ENCODE data around the gene ARHGEF28. TPM values are rescaled to one million over a fixed set of nuclear protein-coding genes. Genes with fewer than 3 reads are reported as not detected.

ARHGEF28 gene
- total and polyA plus RNA-seq, 10 of the 15 experiments (the other 5 are each of a cell fraction or from before 2014, with no cell fraction given) = 0.10 to 0.72 (median 0.22) TPM; not detected in 2

DNA sequence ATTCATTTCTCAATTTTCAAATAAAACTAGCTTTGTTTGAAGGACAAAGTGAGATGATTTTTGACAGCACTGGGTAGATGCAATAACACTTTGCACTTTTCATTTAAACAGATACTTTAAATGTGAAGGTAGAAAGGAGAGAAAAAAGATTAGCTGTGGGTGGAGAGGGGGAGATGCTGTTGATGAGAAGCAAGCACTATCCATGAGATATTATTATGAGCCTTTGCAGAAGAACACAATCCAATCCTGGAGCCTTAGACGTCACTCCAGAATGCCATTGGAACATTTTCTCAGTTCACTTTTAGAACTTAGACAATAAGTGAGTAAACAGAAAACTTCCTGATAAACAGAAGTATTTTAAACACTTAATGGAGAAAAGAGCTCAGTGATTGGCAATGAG is 351.1 kb downstream of the ARHGEF28 start:
- Histone ChIP-seq H3K27me3 (replicated peaks in 1 of 2; ENCODE audit: control insufficient read depth in 2 of 2, insufficient read depth in 2 of 2, low read length in 1 of 2) (no peaks in the 10 kb centered on the region; a peak in 2 of 4 replicates), H3K4me3 (no peak overlapping the region), H3K79me2 (ENCODE audit: control insufficient read depth, insufficient read depth, low read length) (no peaks in the 10 kb centered on the region), H3K9ac (ENCODE audit: control insufficient read depth, insufficient read depth, low read length) (no peak overlapping the region), H3K36me3 (ENCODE audit: control insufficient read depth in 2 of 2, insufficient read depth in 2 of 2, low read length in 1 of 2) (no peaks in the 10 kb centered on the region), H3K9me3 (replicated peaks; ENCODE audit: control insufficient read depth, insufficient read depth, low read length) (no peaks in the 10 kb centered on the region), H3K27ac (ENCODE audit: control insufficient read depth, insufficient read depth) (no peak overlapping the region), H3K4me1 (ENCODE audit: control insufficient read depth, insufficient read depth, low read length) (no peaks in the 10 kb centered on the region), H3K4me2 (ENCODE audit: control insufficient read depth, insufficient read depth) (no peak overlapping the region), H2AFZ (ENCODE audit: control insufficient read depth, low read depth, low read length) (no peak overlapping the region), H4K20me1 (ENCODE audit: control insufficient read depth, insufficient read depth) (no peaks in the 10 kb centered on the region)
- in situ Hi-C loops (cut with MboI) = no loop called here
- WGBS (ENCODE audit: insufficient coverage, insufficient replicate concordance, low lambda C conversion rate, missing lambda C conversion rate) = 33% methylated on average over 1 of the region's 1 CpG
- TF ChIP-seq EED (IDR thresholded peaks at IDR 0.05; ENCODE audit: low read depth) = no peak
- no peak for TF ChIP-seq MAX (IDR thresholded peaks at IDR 0.05; ENCODE audit: low read depth, low read length)
- no peak for TF ChIP-seq WRNIP1 (IDR thresholded peaks at IDR 0.05; ENCODE audit: borderline replicate concordance, low read depth, low read length)
- TF ChIP-seq MYC (IDR thresholded peaks at IDR 0.05; ENCODE audit: insufficient read depth, insufficient read length, insufficient replicate concordance, low read length, severe bottlenecking) = no peak
- TF ChIP-seq RBBP5 (conservative IDR thresholded peaks at IDR 0.05) = no peak
- TF ChIP-seq, protein P1, sequence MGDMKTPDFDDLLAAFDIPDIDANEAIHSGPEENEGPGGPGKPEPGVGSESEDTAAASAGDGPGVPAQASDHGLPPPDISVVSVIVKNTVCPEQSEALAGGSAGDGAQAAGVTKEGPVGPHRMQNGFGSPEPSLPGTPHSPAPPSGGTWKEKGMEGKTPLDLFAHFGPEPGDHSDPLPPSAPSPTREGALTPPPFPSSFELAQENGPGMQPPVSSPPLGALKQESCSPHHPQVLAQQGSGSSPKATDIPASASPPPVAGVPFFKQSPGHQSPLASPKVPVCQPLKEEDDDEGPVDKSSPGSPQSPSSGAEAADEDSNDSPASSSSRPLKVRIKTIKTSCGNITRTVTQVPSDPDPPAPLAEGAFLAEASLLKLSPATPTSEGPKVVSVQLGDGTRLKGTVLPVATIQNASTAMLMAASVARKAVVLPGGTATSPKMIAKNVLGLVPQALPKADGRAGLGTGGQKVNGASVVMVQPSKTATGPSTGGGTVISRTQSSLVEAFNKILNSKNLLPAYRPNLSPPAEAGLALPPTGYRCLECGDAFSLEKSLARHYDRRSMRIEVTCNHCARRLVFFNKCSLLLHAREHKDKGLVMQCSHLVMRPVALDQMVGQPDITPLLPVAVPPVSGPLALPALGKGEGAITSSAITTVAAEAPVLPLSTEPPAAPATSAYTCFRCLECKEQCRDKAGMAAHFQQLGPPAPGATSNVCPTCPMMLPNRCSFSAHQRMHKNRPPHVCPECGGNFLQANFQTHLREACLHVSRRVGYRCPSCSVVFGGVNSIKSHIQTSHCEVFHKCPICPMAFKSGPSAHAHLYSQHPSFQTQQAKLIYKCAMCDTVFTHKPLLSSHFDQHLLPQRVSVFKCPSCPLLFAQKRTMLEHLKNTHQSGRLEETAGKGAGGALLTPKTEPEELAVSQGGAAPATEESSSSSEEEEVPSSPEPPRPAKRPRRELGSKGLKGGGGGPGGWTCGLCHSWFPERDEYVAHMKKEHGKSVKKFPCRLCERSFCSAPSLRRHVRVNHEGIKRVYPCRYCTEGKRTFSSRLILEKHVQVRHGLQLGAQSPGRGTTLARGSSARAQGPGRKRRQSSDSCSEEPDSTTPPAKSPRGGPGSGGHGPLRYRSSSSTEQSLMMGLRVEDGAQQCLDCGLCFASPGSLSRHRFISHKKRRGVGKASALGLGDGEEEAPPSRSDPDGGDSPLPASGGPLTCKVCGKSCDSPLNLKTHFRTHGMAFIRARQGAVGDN (IDR thresholded peaks at IDR 0.05) = no peak
- TF ChIP-seq, protein P2, sequence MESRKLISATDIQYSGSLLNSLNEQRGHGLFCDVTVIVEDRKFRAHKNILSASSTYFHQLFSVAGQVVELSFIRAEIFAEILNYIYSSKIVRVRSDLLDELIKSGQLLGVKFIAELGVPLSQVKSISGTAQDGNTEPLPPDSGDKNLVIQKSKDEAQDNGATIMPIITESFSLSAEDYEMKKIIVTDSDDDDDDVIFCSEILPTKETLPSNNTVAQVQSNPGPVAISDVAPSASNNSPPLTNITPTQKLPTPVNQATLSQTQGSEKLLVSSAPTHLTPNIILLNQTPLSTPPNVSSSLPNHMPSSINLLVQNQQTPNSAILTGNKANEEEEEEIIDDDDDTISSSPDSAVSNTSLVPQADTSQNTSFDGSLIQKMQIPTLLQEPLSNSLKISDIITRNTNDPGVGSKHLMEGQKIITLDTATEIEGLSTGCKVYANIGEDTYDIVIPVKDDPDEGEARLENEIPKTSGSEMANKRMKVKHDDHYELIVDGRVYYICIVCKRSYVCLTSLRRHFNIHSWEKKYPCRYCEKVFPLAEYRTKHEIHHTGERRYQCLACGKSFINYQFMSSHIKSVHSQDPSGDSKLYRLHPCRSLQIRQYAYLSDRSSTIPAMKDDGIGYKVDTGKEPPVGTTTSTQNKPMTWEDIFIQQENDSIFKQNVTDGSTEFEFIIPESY (IDR thresholded peaks at IDR 0.05) = no peak
- TF ChIP-seq PAX8 (IDR thresholded peaks at IDR 0.05) = no peak
- TF ChIP-seq RAD51 (IDR thresholded peaks at IDR 0.05) = no peak
- no peak for TF ChIP-seq NFYB (IDR thresholded peaks at IDR 0.05; ENCODE audit: insufficient read depth, low read depth, low read length)
- TF ChIP-seq ZNF274 (IDR thresholded peaks at IDR 0.05; ENCODE audit: insufficient read depth, insufficient read length) = no peak
- TF ChIP-seq NFXL1 (IDR thresholded peaks at IDR 0.05; ENCODE audit: borderline replicate concordance) = no peak
- TF ChIP-seq ATF7 (IDR thresholded peaks at IDR 0.05; ENCODE audit: low read depth) = no peak
- TF ChIP-seq HCFC1 (IDR thresholded peaks at IDR 0.05; ENCODE audit: low read length) = no peak
- no peak for TF ChIP-seq RAD21 (IDR thresholded peaks at IDR 0.05; ENCODE audit: insufficient read depth, low read depth, low read length)
- TF ChIP-seq, protein P3, sequence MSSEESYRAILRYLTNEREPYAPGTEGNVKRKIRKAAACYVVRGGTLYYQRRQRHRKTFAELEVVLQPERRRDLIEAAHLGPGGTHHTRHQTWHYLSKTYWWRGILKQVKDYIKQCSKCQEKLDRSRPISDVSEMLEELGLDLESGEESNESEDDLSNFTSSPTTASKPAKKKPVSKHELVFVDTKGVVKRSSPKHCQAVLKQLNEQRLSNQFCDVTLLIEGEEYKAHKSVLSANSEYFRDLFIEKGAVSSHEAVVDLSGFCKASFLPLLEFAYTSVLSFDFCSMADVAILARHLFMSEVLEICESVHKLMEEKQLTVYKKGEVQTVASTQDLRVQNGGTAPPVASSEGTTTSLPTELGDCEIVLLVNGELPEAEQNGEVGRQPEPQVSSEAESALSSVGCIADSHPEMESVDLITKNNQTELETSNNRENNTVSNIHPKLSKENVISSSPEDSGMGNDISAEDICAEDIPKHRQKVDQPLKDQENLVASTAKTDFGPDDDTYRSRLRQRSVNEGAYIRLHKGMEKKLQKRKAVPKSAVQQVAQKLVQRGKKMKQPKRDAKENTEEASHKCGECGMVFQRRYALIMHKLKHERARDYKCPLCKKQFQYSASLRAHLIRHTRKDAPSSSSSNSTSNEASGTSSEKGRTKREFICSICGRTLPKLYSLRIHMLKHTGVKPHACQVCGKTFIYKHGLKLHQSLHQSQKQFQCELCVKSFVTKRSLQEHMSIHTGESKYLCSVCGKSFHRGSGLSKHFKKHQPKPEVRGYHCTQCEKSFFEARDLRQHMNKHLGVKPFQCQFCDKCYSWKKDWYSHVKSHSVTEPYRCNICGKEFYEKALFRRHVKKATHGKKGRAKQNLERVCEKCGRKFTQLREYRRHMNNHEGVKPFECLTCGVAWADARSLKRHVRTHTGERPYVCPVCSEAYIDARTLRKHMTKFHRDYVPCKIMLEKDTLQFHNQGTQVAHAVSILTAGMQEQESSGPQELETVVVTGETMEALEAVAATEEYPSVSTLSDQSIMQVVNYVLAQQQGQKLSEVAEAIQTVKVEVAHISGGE (CRISPR knock-in tag; IDR thresholded peaks at IDR 0.05) = no peak
- no peak for TF ChIP-seq LARP7 (IDR thresholded peaks at IDR 0.05)
- no peak for ATAC-seq
- ChIA-PET SMC1A (ENCODE audit: uncharacterized antibody, unreplicated experiment) (interaction anchor here (1.2 kb wide), 1 partner anchor 22 kb away, joined by 3 read pairs; no protein-coding TSS in a partner anchor), RAD21 (ENCODE audit: unreplicated experiment) (interaction anchor here (0.9 kb wide), 1 partner anchor 58 kb away, joined by 3 read pairs; no protein-coding TSS in a partner anchor), CTCF (no interaction called here), POLR2A (no interaction called here)
- no TSS peak for BruUV-seq (replicated peaks)
- intact Hi-C loops (cut with micrococcal nuclease; ENCODE audit: unreplicated experiment) = no loop called here
- DNase-seq (ENCODE audit: low read depth, low spot score) = no peak
- FAIRE-seq = no peak

Measured in GM12878 (cell line).